Tibial artery (tissue), 4 donors: Measurements from ENCODE around the gene SMIM38.

Experiments
- DNase-seq, 2 donors: peaks; one replicate each; pipeline ENCODE4 v3.0.0-alpha.2; 2019
- H3K27ac ChIP-seq, 2 donors: fragments of 200-600 bp; sonication (generic) in 1 of 2; 1 replicate in 1 of 2; 2 replicates in 1 of 2; pipeline ENCODE4 v1.5.1; 2018 to 2019; ENCODE audit warnings: mild to moderate bottlenecking in 1 of 2
- H3K27me3 ChIP-seq, 2 donors: fragments of 200-600 bp; sonication (generic) in 1 of 2; one replicate each; pipeline versions ENCODE4 v1.5.1 to v1.6.0; 2016 to 2019
- H3K36me3 ChIP-seq, 3 donors: fragments of 200-600 bp; sonication (generic) in 2 of 3; one replicate each; pipeline ENCODE4 v1.5.1; 2016 to 2019; ENCODE audit warnings: mild to moderate bottlenecking in 2 of 3
- H3K4me1 ChIP-seq, 4 donors: fragments of 200-600 bp; sonication (generic) in 2 of 4; 1 replicate in 3 of 4; 2 replicates in 1 of 4; pipeline ENCODE4 v1.5.1; 2016 to 2019
- H3K4me3 ChIP-seq, 2 donors: fragments of 200-600 bp; sonication (generic) in 1 of 2; 1 replicate in 1 of 2; 2 replicates in 1 of 2; pipeline ENCODE4 v1.5.1; 2018 to 2019; ENCODE audit warnings: mild to moderate bottlenecking in 2 of 2
- H3K9me3 ChIP-seq, 3 donors: fragments of 200-600 bp; sonication (generic) in 1 of 3; one replicate each; pipeline ENCODE4 v1.5.1; 2016 to 2019
- intact Hi-C: fragments of 100-400 bp; cut with DNase I; formaldehyde crosslinking; loops from one replicate; pipeline ENCODE4 v1.15.0; 2023; ENCODE audit warnings: low total_unique reads
- TF ChIP-seq, protein P1 (sequence below), 2 experiments: fragments of 200-600 bp in 1 of 2; fragments of 450-650 bp in 1 of 2; IDR thresholded peaks; one replicate each; pipeline ENCODE4 v1.5.1; 2017 to 2019; ENCODE audit warnings: antibody characterized with exemption in 2 of 2, mild to moderate bottlenecking in 1 of 2, moderate library complexity in 1 of 2

Gene SMIM38

DNA sequence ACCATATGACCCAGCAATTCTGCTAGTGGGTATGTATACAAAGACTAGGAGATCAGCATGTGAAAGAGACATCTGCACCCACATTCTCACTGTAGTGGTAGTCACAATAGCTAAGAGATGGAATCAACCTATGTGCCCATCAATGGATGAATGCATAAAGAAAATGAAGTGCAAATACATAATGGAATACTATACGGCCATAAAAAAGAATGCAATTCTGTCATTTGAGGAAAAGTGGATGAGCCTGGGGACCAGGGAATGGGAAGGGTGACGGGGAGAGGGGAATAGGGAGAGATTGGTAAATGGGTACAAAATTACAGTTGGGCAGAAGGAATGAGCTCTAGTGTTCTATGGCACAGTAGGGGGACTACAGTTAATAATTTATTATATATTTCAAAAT lies 26.7 kb upstream of the SMIM38 start:
- peak in 1 of 2 donors; percentile 3 for DNase-seq
- no peaks in the 10 kb centered on the region for H3K36me3 ChIP-seq
- peaks cover 0 to 5% (median 0%) of the 10 kb centered on the region in 3 donors for H3K9me3 ChIP-seq
- H3K4me1 ChIP-seq = peaks cover 6 to 36% (median 19%) of the 10 kb centered on the region in 4 donors
- TF ChIP-seq, protein P1, sequence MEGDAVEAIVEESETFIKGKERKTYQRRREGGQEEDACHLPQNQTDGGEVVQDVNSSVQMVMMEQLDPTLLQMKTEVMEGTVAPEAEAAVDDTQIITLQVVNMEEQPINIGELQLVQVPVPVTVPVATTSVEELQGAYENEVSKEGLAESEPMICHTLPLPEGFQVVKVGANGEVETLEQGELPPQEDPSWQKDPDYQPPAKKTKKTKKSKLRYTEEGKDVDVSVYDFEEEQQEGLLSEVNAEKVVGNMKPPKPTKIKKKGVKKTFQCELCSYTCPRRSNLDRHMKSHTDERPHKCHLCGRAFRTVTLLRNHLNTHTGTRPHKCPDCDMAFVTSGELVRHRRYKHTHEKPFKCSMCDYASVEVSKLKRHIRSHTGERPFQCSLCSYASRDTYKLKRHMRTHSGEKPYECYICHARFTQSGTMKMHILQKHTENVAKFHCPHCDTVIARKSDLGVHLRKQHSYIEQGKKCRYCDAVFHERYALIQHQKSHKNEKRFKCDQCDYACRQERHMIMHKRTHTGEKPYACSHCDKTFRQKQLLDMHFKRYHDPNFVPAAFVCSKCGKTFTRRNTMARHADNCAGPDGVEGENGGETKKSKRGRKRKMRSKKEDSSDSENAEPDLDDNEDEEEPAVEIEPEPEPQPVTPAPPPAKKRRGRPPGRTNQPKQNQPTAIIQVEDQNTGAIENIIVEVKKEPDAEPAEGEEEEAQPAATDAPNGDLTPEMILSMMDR (IDR thresholded peaks at IDR 0.05) = no peak
- intact Hi-C loops = no loop called here
- H3K27ac ChIP-seq = no peak overlapping the region
- H3K4me3 ChIP-seq = no peak overlapping the region
- H3K27me3 ChIP-seq = no peaks in the 10 kb centered on the region

DNA sequence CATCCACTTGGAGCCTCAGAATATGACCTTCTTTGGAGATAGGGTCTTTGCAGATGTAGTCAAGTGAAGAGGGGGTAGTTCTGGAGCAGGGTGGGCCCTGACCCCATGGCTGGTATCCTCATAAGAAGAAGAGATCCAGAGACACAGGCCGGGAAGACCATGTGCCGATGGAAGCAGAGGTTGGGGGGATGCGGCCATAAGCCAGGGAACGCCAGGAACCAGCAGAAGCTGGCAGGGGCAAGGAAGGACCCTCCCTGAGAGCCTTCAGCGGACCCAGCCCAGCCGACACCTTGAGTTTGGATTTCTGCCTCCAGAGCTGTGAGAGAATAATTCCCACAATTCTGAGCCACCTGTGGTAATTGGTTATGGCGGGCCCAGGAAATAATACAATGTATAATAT lies 26.1 kb upstream of the SMIM38 start:
- H3K27me3 ChIP-seq = no peaks in the 10 kb centered on the region
- H3K36me3 ChIP-seq = no peaks in the 10 kb centered on the region
- no peak overlapping the region for H3K27ac ChIP-seq
- peaks cover 0 to 5% (median 0%) of the 10 kb centered on the region in 3 donors for H3K9me3 ChIP-seq
- H3K4me3 ChIP-seq = no peak overlapping the region
- TF ChIP-seq, protein P1 (IDR thresholded peaks at IDR 0.05) = no peak
- peak in 1 of 2 donors; percentile 60 for DNase-seq
- H3K4me1 ChIP-seq = peaks cover 6 to 35% (median 18%) of the 10 kb centered on the region in 4 donors
- intact Hi-C loops = no loop called here

DNA sequence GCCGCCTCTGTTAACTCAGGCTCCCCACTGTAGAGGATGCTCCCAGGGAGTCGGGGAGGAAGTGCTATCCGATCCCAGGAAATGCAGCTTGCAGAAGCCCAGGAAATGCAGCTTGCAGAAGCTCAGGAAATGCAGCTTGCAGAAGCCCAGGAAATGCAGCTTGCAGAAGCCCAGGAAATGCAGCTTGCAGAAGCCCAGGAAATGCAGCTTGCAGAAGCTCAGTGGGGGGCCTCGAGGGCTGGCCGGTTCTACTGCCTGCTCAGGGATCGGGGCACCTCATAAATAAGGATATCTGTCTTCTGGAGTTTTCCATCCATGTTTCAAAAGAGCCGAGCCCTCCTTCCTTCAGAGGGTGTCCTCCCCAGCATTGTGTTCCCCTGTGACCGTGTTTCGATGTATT lies 25.1 kb upstream of the SMIM38 start:
- Histone ChIP-seq H3K9me3 (peaks cover 0 to 5% (median 0%) of the 10 kb centered on the region in 3 donors), H3K27me3 (no peaks in the 10 kb centered on the region), H3K4me1 (peaks cover 6 to 35% (median 18%) of the 10 kb centered on the region in 4 donors), H3K36me3 (peaks cover 0 to 4% (median 0%) of the 10 kb centered on the region in 3 donors), H3K4me3 (no peak overlapping the region), H3K27ac (peak overlapping the region; percentile 34 to 68)
- peak in 1 of 2 donors; percentile 54 for DNase-seq
- intact Hi-C loops = no loop called here
- TF ChIP-seq, protein P1 (IDR thresholded peaks at IDR 0.05) = no peak

DNA sequence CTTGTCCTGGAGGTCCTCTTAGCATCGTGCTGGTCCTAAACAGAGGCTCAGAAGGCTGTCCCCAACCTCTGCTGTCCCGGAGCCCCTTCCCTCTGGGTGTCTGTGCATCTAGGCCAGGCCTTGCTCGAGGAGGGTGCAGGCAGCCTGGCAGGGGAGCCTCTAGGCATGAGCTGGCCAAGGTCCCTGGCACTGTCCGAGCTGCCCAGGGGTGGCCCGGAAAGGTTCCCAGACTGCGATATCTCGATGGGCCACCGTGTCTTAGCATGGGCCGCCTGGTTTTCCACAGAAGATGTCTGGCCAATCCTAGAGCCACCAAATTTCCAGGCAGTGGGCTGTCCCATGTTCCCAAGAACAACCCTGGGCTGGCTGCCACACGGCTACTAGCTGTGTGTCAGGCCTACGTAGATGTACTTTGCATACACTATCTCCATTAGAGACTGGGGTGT lies 24.6 kb upstream of the SMIM38 start:
- no peaks in the 10 kb centered on the region for H3K27me3 ChIP-seq
- peaks cover 0 to 5% (median 0%) of the 10 kb centered on the region in 3 donors for H3K36me3 ChIP-seq
- H3K27ac ChIP-seq = peak overlapping the region; percentile 34 to 68
- H3K4me3 ChIP-seq = no peak overlapping the region
- peak in 1 of 2 donors; percentile 85 for DNase-seq
- TF ChIP-seq, protein P1 (IDR thresholded peaks at IDR 0.05) = no peak
- intact Hi-C loops = no loop called here
- peaks cover 0 to 5% (median 0%) of the 10 kb centered on the region in 3 donors for H3K9me3 ChIP-seq
- H3K4me1 ChIP-seq = peaks cover 6 to 31% (median 18%) of the 10 kb centered on the region in 4 donors

DNA sequence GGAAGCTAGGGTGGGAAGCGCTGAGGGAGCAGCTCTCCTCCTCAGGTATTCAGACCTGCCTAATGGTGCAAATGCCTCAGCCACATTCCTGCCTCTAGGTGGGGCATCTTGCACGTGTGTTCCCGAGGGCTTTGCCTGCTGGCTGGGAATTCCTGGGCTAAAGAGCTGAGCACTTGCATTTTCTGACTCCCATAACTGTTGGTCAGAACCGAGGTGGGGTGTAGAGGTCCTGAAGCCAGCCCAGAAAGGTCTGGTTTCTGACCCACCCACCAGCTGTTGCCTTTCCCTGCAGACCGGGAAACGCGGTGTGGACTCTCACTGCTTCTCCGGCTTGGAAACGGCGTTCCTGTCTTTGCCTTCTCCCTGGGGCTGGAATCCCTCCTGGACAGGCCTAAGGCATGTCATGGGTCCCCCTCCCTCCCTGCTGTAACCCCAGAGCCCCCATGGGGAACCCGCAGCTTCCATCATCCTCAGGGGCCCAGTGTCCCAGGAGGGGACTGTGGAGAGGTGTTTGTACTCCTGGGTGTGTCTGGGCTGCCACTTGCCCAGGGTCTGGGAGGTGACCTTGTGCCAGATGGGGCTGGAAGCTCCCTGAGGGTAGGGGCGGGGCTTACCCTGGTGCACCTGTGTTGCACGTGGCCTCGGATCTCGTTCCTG lies 24.0 kb upstream of the SMIM38 start:
- intact Hi-C loops = no loop called here
- H3K27me3 ChIP-seq = no peaks in the 10 kb centered on the region
- DNase-seq = peak; percentile 50 to 83
- no peak overlapping the region for H3K4me3 ChIP-seq
- H3K36me3 ChIP-seq = peaks cover 3 to 9% (median 4%) of the 10 kb centered on the region in 3 donors
- H3K9me3 ChIP-seq = peaks cover 0 to 5% (median 0%) of the 10 kb centered on the region in 3 donors
- TF ChIP-seq, protein P1 (IDR thresholded peaks at IDR 0.05) = peak; percentile 74 to 94
- H3K27ac ChIP-seq = peak overlapping the region in 1 of 2 donors; percentile 68
- peaks cover 6 to 25% (median 16%) of the 10 kb centered on the region in 4 donors for H3K4me1 ChIP-seq
